Kidney epithelial cell (primary cell): ENCODE data around the gene MITF. TPM values are rescaled to one million over a fixed set of nuclear protein-coding genes. Genes with fewer than 3 reads are reported as not detected.

ENCODE experiments used
- DNase-seq: peaks from one replicate; pipeline ENCODE4 v3.0.0-alpha.2; 2010; ENCODE audit warnings: low read depth
- H3K27me3 ChIP-seq: 2 replicates; pipeline ENCODE4 v1.6.0; 2011; ENCODE audit warnings: low read length; ENCODE audit not compliant: control insufficient read depth, insufficient read depth
- H3K36me3 ChIP-seq: 2 replicates; pipeline ENCODE4 v1.5.1; 2011; ENCODE audit warnings: low read length; ENCODE audit not compliant: control insufficient read depth, insufficient read depth
- H3K4me3 ChIP-seq: 2 replicates; pipeline ENCODE4 v1.5.1; 2011; ENCODE audit warnings: low read depth, mild to moderate bottlenecking, control low read depth, low read length
- CTCF ChIP-seq: IDR thresholded peaks from 2 replicates; pipeline ENCODE4 v1.5.1; 2011; ENCODE audit warnings: mild to moderate bottlenecking, moderate library complexity, low read length, control low read depth, inconsistent platforms; ENCODE audit not compliant: insufficient read depth, poor library complexity, severe bottlenecking
- total RNA-seq: library from RNA; depleted of rRNA; stranded (reverse); fragments of >200 nt; gene quantifications from 2 replicates; pipeline ENCODE4 v1.2.3, GENCODE V29; 2015

MITF gene
- total RNA-seq, 1 donor from 2014 or later, result 5.8 TPM

- TF ChIP-seq CTCF, result no peak
- H3K4me3 ChIP-seq, result peak overlapping the region; percentile 22
- no peaks in the 10 kb centered on the region for H3K27me3 ChIP-seq
- DNase-seq, result no peak
- H3K36me3 ChIP-seq, result no peaks in the 10 kb centered on the region
These were observed 25.0 kb downstream of the MITF start for GRCh38 chr3:69764121-69764741.

- TF ChIP-seq CTCF, result no peak
- Histone ChIP-seq H3K36me3 (no peaks in the 10 kb centered on the region), H3K4me3 (peak overlapping the region; percentile 22), H3K27me3 (no peaks in the 10 kb centered on the region)
- DNase-seq, result no peak
These were observed 25.6 kb downstream of the MITF start for GRCh38 chr3:69764861-69765260.

GRCh38 chr3:69766638-69767037 lies 27.4 kb downstream of the MITF start:
- DNase-seq, result no peak
- H3K27me3 ChIP-seq, result no peaks in the 10 kb centered on the region
- TF ChIP-seq CTCF, result no peak
- no peak overlapping the region for H3K4me3 ChIP-seq
- H3K36me3 ChIP-seq, result no peaks in the 10 kb centered on the region

GRCh38 chr3:69767571-69767970 lies 28.3 kb downstream of the MITF start:
- no peak for DNase-seq
- H3K36me3 ChIP-seq, result no peaks in the 10 kb centered on the region

GRCh38 chr3:69768438-69768837 lies 29.2 kb downstream of the MITF start:
- no peaks in the 10 kb centered on the region for H3K27me3 ChIP-seq
- TF ChIP-seq CTCF, result no peak
- no peak overlapping the region for H3K4me3 ChIP-seq
- H3K36me3 ChIP-seq, result no peaks in the 10 kb centered on the region
- DNase-seq, result no peak

More at GRCh38 chr3:69767571-69767970, 28.3 kb downstream of the MITF start:
- no peaks in the 10 kb centered on the region for H3K27me3 ChIP-seq
- no peak for TF ChIP-seq CTCF
- no peak overlapping the region for H3K4me3 ChIP-seq

- TF ChIP-seq CTCF, result no peak
- Histone ChIP-seq H3K36me3 (no peaks in the 10 kb centered on the region), H3K27me3 (no peaks in the 10 kb centered on the region), H3K4me3 (no peak overlapping the region)
- peak; percentile 84 for DNase-seq
These were observed 31.0 kb downstream of the MITF start for GRCh38 chr3:69770219-69770618.
